ENCODE measurements around the gene TOB1. TPM values are rescaled to one million over a fixed set of nuclear protein-coding genes. Genes with fewer than 3 reads are reported as not detected.

The TOB1 gene
- total RNA-seq, 2 experiments from 2014 or later, result 15.2 to 26.4 TPM

- ChIA-PET CTCF (ENCODE audit: unreplicated experiment) (no interaction called here), POLR2A (no interaction called here)
- DNase-seq (ENCODE audit: low spot score), result no peak
- Histone ChIP-seq H3K4me2 (ENCODE audit: low read length) (no peak overlapping the region), H3K4me3 (ENCODE audit: low read depth, low read length, poor library complexity, severe bottlenecking) (no peak overlapping the region), H3K79me2 (ENCODE audit: insufficient read depth, low read depth, low read length) (no peaks in the 10 kb centered on the region), H3K36me3 (ENCODE audit: insufficient read depth, low read length) (no peaks in the 10 kb centered on the region), H4K20me1 (ENCODE audit: insufficient read depth, low read length) (no peaks in the 10 kb centered on the region), H3K9me2 (ENCODE audit: insufficient read depth, low read length) (no peaks in the 10 kb centered on the region), H3K27ac (ENCODE audit: low read depth, low read length, poor library complexity, severe bottlenecking) (no peak overlapping the region), H3K9me3 (ENCODE audit: low read length) (no peaks in the 10 kb centered on the region), H2AFZ (ENCODE audit: low read length) (no peak overlapping the region), H3K4me1 (ENCODE audit: insufficient read depth, low read length, poor library complexity, severe bottlenecking) (peaks cover 14% of the 10 kb centered on the region)
- no TSS peak for BruUV-seq (replicated peaks)
- intact Hi-C loops (cut with micrococcal nuclease; ENCODE audit: unreplicated experiment), result no loop called here
- TF ChIP-seq CTCF (conservative IDR thresholded peaks at IDR 0.05; ENCODE audit: low read length) (no peak), EZH2phosphoT487 (IDR thresholded peaks at IDR 0.05; ENCODE audit: borderline replicate concordance, low read depth, low read length) (no peak)
Observed at GRCh38 chr17:50913120-50913519, 47.0 kb upstream of the TOB1 start.

- no peak overlapping the region for H3K4me2 ChIP-seq (ENCODE audit: low read length)
- no peaks in the 10 kb centered on the region for H3K9me2 ChIP-seq (ENCODE audit: insufficient read depth, low read length)
- H3K4me1 ChIP-seq (ENCODE audit: insufficient read depth, low read length, poor library complexity, severe bottlenecking), result peaks cover 1% of the 10 kb centered on the region
- DNase-seq (ENCODE audit: low spot score), result no peak
- intact Hi-C loops (cut with micrococcal nuclease; ENCODE audit: unreplicated experiment), result no loop called here
- H3K4me3 ChIP-seq (ENCODE audit: low read depth, low read length, poor library complexity, severe bottlenecking), result no peak overlapping the region
- TF ChIP-seq CTCF (conservative IDR thresholded peaks at IDR 0.05; ENCODE audit: low read length) (no peak), EZH2phosphoT487 (IDR thresholded peaks at IDR 0.05; ENCODE audit: borderline replicate concordance, low read depth, low read length) (no peak)
- H2AFZ ChIP-seq (ENCODE audit: low read length), result no peak overlapping the region
- ChIA-PET CTCF (ENCODE audit: unreplicated experiment) (no interaction called here), POLR2A (no interaction called here)
- H3K36me3 ChIP-seq (ENCODE audit: insufficient read depth, low read length), result no peaks in the 10 kb centered on the region
- no peaks in the 10 kb centered on the region for H3K79me2 ChIP-seq (ENCODE audit: insufficient read depth, low read depth, low read length)
- no TSS peak for BruUV-seq (replicated peaks)
- H3K9me3 ChIP-seq (ENCODE audit: low read length), result no peaks in the 10 kb centered on the region
- no peak overlapping the region for H3K27ac ChIP-seq (ENCODE audit: low read depth, low read length, poor library complexity, severe bottlenecking)
- no peaks in the 10 kb centered on the region for H4K20me1 ChIP-seq (ENCODE audit: insufficient read depth, low read length)
Observed at GRCh38 chr17:50911890-50912289, 45.7 kb upstream of the TOB1 start.

- POLR2A ChIA-PET, result no interaction called here
- H3K9me2 ChIP-seq (ENCODE audit: insufficient read depth, low read length), result no peaks in the 10 kb centered on the region
- no peak for DNase-seq (ENCODE audit: low spot score)
- H3K27ac ChIP-seq (ENCODE audit: low read depth, low read length, poor library complexity, severe bottlenecking), result no peak overlapping the region
- no peak overlapping the region for H3K4me3 ChIP-seq (ENCODE audit: low read depth, low read length, poor library complexity, severe bottlenecking)
- intact Hi-C loops (cut with micrococcal nuclease; ENCODE audit: unreplicated experiment), result no loop called here
- no peaks in the 10 kb centered on the region for H3K4me1 ChIP-seq (ENCODE audit: insufficient read depth, low read length, poor library complexity, severe bottlenecking)
- BruUV-seq (replicated peaks), result no TSS peak
- H3K4me2 ChIP-seq (ENCODE audit: low read length), result no peak overlapping the region
- no peaks in the 10 kb centered on the region for H4K20me1 ChIP-seq (ENCODE audit: insufficient read depth, low read length)
- no peak for TF ChIP-seq CTCF (conservative IDR thresholded peaks at IDR 0.05; ENCODE audit: low read length)
- TF ChIP-seq EZH2phosphoT487 (IDR thresholded peaks at IDR 0.05; ENCODE audit: borderline replicate concordance, low read depth, low read length), result no peak
- H3K9me3 ChIP-seq (ENCODE audit: low read length), result no peaks in the 10 kb centered on the region
- no peaks in the 10 kb centered on the region for H3K79me2 ChIP-seq (ENCODE audit: insufficient read depth, low read depth, low read length)
- CTCF ChIA-PET (ENCODE audit: unreplicated experiment), result no interaction called here
- no peak overlapping the region for H2AFZ ChIP-seq (ENCODE audit: low read length)
- H3K36me3 ChIP-seq (ENCODE audit: insufficient read depth, low read length), result no peaks in the 10 kb centered on the region
Observed at GRCh38 chr17:50911450-50911849, 45.3 kb upstream of the TOB1 start.
